GM12892 (cell line): ENCODE results near the gene COA7.
"Not testable (repeated sequence)": the region's sequence is repeated elsewhere in the genome, so short reads cannot be mapped to it uniquely, and the experiment has no call there.

ENCODE experiments used
- DNase-seq: peaks from one replicate; pipeline ENCODE4 v3.0.0; 2011; ENCODE audit not compliant: insufficient read length
- FAIRE-seq: peaks from 2 replicates; lab custom pipeline; 2011; peaks lifted over from hg19 to GRCh38; lab: Jason Lieb, UNC
- POLR2A ChIP-seq: IDR thresholded peaks from 2 replicates; pipeline ENCODE4 v1.6.1; 2011; ENCODE audit warnings: low read depth, low read length, control low read depth
- POLR2AphosphoS5 ChIP-seq: IDR thresholded peaks from 2 replicates; pipeline ENCODE4 v1.6.1; 2011; ENCODE audit warnings: low read depth, low read length, control low read depth
- TAF1 ChIP-seq: IDR thresholded peaks from 2 replicates; pipeline ENCODE4 v1.6.1; 2011; ENCODE audit warnings: low read depth, mild to moderate bottlenecking, control low read depth, low read length, borderline replicate concordance

The COA7 gene

GRCh38 chr1:52726265-52727113 is 28.3 kb upstream of the COA7 start, which contains the start of gene ZYG11B:
Gene ZYG11B (plus strand): TSS chr1:52726453. CDS start chr1:52726654, 201 bp downstream.
- FAIRE-seq (peak; percentile 92), DNase-seq (peak; percentile 92)
- TF ChIP-seq TAF1, result peak; percentile 18; the same call in 1 of the 2 replicates
- no peak for TF ChIP-seq POLR2AphosphoS5
- peak; percentile 33; the same call in 1 of the 2 replicates for TF ChIP-seq POLR2A

- no peak for FAIRE-seq
- DNase-seq, result no peak
- TF ChIP-seq POLR2AphosphoS5 (no peak), POLR2A (no peak), TAF1 (no peak)
Observed at GRCh38 chr1:52725903-52726264, 27.7 kb upstream of the COA7 start.

- TF ChIP-seq POLR2A (no peak), POLR2AphosphoS5 (no peak)
- FAIRE-seq (no peak), DNase-seq (no peak)
Observed at GRCh38 chr1:52723260-52723659, 25.1 kb upstream of the COA7 start.

- FAIRE-seq, DNase-seq: not testable (repeated sequence)
Observed at GRCh38 chr1:52715296-52715695, 17.1 kb upstream of the COA7 start.

- TF ChIP-seq POLR2A (no peak), POLR2AphosphoS5 (no peak), TAF1 (no peak)
Observed at GRCh38 chr1:52713590-52713989, 15.4 kb upstream of the COA7 start.

GRCh38 chr1:52709016-52709415 is 10.9 kb upstream of the COA7 start:
- TF ChIP-seq POLR2A, result no peak
- TF ChIP-seq TAF1, result no peak
- TF ChIP-seq POLR2AphosphoS5, result no peak
- no peak for FAIRE-seq

More at GRCh38 chr1:52713590-52713989, 15.4 kb upstream of the COA7 start:
- FAIRE-seq (no peak), DNase-seq (no peak)

GRCh38 chr1:52707927-52708655 is 9.9 kb upstream of the COA7 start:
- DNase-seq, result no peak
- FAIRE-seq, result no peak
- TF ChIP-seq POLR2A (no peak), POLR2AphosphoS5 (no peak), TAF1 (no peak)

More at GRCh38 chr1:52709016-52709415, 10.9 kb upstream of the COA7 start:
- DNase-seq, result no peak

- no peak for FAIRE-seq
- DNase-seq, result no peak
- TF ChIP-seq POLR2AphosphoS5 (no peak), POLR2A (no peak), TAF1 (no peak)
Observed at GRCh38 chr1:52706941-52707926, 9.1 kb upstream of the COA7 start.

GRCh38 chr1:52706136-52706670 is 8.1 kb upstream of the COA7 start:
- no peak for TF ChIP-seq POLR2AphosphoS5
- FAIRE-seq (no peak), DNase-seq (no peak)

GRCh38 chr1:52702886-52703787 is 5.0 kb upstream of the COA7 start:
- FAIRE-seq (peak; percentile 92), DNase-seq (peak; percentile 69)
- TF ChIP-seq POLR2AphosphoS5 (no peak), TAF1 (peak; percentile 67; the same call in 1 of the 2 replicates), POLR2A (peak; percentile 57; the same call in 1 of the 2 replicates)
